H1 (cell line): ENCODE results near the gene CRABP2. TPM values are rescaled to one million over a fixed set of nuclear protein-coding genes. Genes with fewer than 3 reads are reported as not detected.

Experiments
- CTCF ChIA-PET: fragments of 300-600 bp; sonication (Branson Sonifier 250); formaldehyde crosslinking; loops from one replicate; lab custom pipeline; 2021; ENCODE audit not compliant: partially characterized antibody; lab: Charles Lee
- POLR2A ChIA-PET: fragments of 300-600 bp; sonication (Branson Sonifier 250); formaldehyde crosslinking; loops from one replicate; lab custom pipeline; 2021; ENCODE audit warnings: inconsistent platforms; ENCODE audit not compliant: partially characterized antibody; lab: Charles Lee
- DNase-seq, 2 experiments: peaks; one replicate each; pipeline versions ENCODE4 v3.0.0 to v3.0.0-alpha.2; 2010 to 2022; ENCODE audit warnings: low spot score in 2 of 2, low read depth in 1 of 2, mixed read lengths in 1 of 2
- FAIRE-seq: peaks from 2 replicates; lab custom pipeline; 2011; peaks lifted over from hg19 to GRCh38; lab: Jason Lieb, UNC
- H2AFZ ChIP-seq: 2 replicates; pipeline ENCODE4 v1.8.1; 2012; ENCODE audit warnings: low read length, inconsistent platforms
- H2AK5ac ChIP-seq: 2 replicates; pipeline ENCODE4 v1.6.1; 2013; ENCODE audit warnings: low read depth, low read length
- H2BK120ac ChIP-seq: replicated peaks from 2 replicates; pipeline ENCODE3; 2013; ENCODE audit warnings: low read depth, low read length, inconsistent platforms
- H2BK12ac ChIP-seq: 2 replicates; pipeline ENCODE4 v1.6.1; 2013; ENCODE audit warnings: low read depth, low read length
- H2BK15ac ChIP-seq: 2 replicates; pipeline ENCODE4 v1.6.1; 2013; ENCODE audit warnings: low read length
- H2BK20ac ChIP-seq: 2 replicates; pipeline ENCODE4 v1.6.1; 2013; ENCODE audit warnings: low read length
- H2BK5ac ChIP-seq: 2 replicates; pipeline ENCODE4 v1.6.1; 2013; ENCODE audit warnings: low read depth, low read length
- H3K14ac ChIP-seq: 2 replicates; pipeline ENCODE4 v1.6.1; 2013; ENCODE audit warnings: inconsistent platforms; ENCODE audit not compliant: insufficient read length
- H3K18ac ChIP-seq: 2 replicates; pipeline ENCODE4 v1.6.1; 2013; ENCODE audit warnings: low read length; ENCODE audit errors: extremely low read depth
- H3K23ac ChIP-seq: 2 replicates; pipeline ENCODE4 v1.6.1; 2013; ENCODE audit warnings: inconsistent platforms; ENCODE audit not compliant: insufficient read length
- H3K23me2 ChIP-seq: 2 replicates; pipeline ENCODE4 v1.6.1; 2013; ENCODE audit warnings: low read depth, low read length
- H3K27ac ChIP-seq: 2 replicates; pipeline ENCODE4 v1.6.1; 2011; ENCODE audit warnings: low read depth, low read length, inconsistent platforms
- H3K27me3 ChIP-seq, 4 experiments: replicated peaks in 1 of 4; 1 replicate in 1 of 4; 2 replicates in 3 of 4; pipeline versions ENCODE4 v1.6.1 to v1.8.1; 2011 to 2013; ENCODE audit warnings: low read length in 3 of 4, mild to moderate bottlenecking in 3 of 4, inconsistent platforms in 2 of 4, mixed read lengths in 2 of 4, moderate library complexity in 1 of 4; ENCODE audit not compliant: control insufficient read depth in 3 of 4, insufficient read depth in 3 of 4; ENCODE audit errors: extremely low read depth in 1 of 4
- H3K36me3 ChIP-seq, 4 experiments: 2 replicates each; pipeline versions ENCODE4 v1.6.1 to v1.8.1; 2011 to 2013; ENCODE audit warnings: mild to moderate bottlenecking in 4 of 4, low read length in 3 of 4, moderate library complexity in 2 of 4, control low read depth in 1 of 4, inconsistent platforms in 1 of 4; ENCODE audit not compliant: insufficient read depth in 4 of 4, control insufficient read depth in 2 of 4
- H3K4ac ChIP-seq: replicated peaks from 2 replicates; pipeline ENCODE3; 2013; ENCODE audit warnings: low read length, low read depth, mixed read lengths, inconsistent platforms; ENCODE audit not compliant: insufficient read length
- H3K4me1 ChIP-seq, 4 experiments: replicated peaks in 1 of 4; 1 replicate in 1 of 4; 2 replicates in 3 of 4; pipeline versions ENCODE4 v1.6.1 to v1.8.1; 2011 to 2013; ENCODE audit warnings: low read length in 3 of 4, inconsistent platforms in 2 of 4, mixed read lengths in 1 of 4; ENCODE audit not compliant: insufficient read depth in 4 of 4, control insufficient read depth in 3 of 4
- H3K4me2 ChIP-seq, 2 experiments: 2 replicates each; pipeline versions ENCODE4 v1.6.1 to v1.8.1; 2011 to 2013; ENCODE audit warnings: low read depth in 2 of 2, low read length in 2 of 2, control low read depth in 1 of 2, inconsistent platforms in 1 of 2, mild to moderate bottlenecking in 1 of 2; ENCODE audit not compliant: insufficient read depth in 1 of 2
- H3K4me3 ChIP-seq, 4 experiments: fragments of 200-600, 300-600 bp in 1 of 4; sonication (generic), shearing (Covaris generic), sonication (Bioruptor Twin) in 1 of 4; 2 replicates each; pipeline versions ENCODE4 v1.5.1 to v1.8.1; 2011 to 2016; ENCODE audit warnings: low read length in 4 of 4, low read depth in 3 of 4, control low read depth in 2 of 4, inconsistent platforms in 2 of 4, mild to moderate bottlenecking in 2 of 4, mixed read lengths in 1 of 4, moderate library complexity in 1 of 4; ENCODE audit not compliant: insufficient read depth in 2 of 4; ENCODE audit errors: extremely low read depth in 1 of 4
- H3K56ac ChIP-seq: replicated peaks from 2 replicates; pipeline ENCODE3; 2013; ENCODE audit warnings: low read depth, mild to moderate bottlenecking, mixed read lengths, low read length, inconsistent platforms; ENCODE audit not compliant: insufficient read length
- H3K79me1 ChIP-seq: 2 replicates; pipeline ENCODE4 v1.6.1; 2013; ENCODE audit warnings: low read depth, low read length, control low read depth
- H3K79me2 ChIP-seq, 2 experiments: 2 replicates each; pipeline versions ENCODE4 v1.6.1 to v1.8.1; 2012 to 2013; ENCODE audit warnings: low read length in 2 of 2, mild to moderate bottlenecking in 2 of 2, inconsistent platforms in 1 of 2; ENCODE audit not compliant: insufficient read depth in 2 of 2, control insufficient read depth in 1 of 2
- H3K9ac ChIP-seq, 4 experiments: replicated peaks in 1 of 4; 1 replicate in 1 of 4; 2 replicates in 3 of 4; pipeline versions ENCODE4 v1.6.1 to v1.8.1; 2011 to 2013; ENCODE audit warnings: low read depth in 3 of 4, low read length in 3 of 4, control low read depth in 2 of 4, mild to moderate bottlenecking in 2 of 4, moderate library complexity in 2 of 4, inconsistent platforms in 1 of 4; ENCODE audit errors: extremely low read depth in 1 of 4
- H3K9me3 ChIP-seq, 2 experiments: 2 replicates each; pipeline versions ENCODE4 v1.6.1 to v1.8.1; 2012 to 2013; ENCODE audit warnings: mild to moderate bottlenecking in 2 of 2, moderate library complexity in 2 of 2, control low read depth in 1 of 2, inconsistent platforms in 1 of 2, low read depth in 1 of 2, low read length in 1 of 2, mixed read lengths in 1 of 2; ENCODE audit not compliant: insufficient read depth in 2 of 2
- H4K20me1 ChIP-seq, 2 experiments: replicated peaks in 1 of 2; 2 replicates each; pipeline versions ENCODE3 to v1.8.1; 2011 to 2013; ENCODE audit warnings: inconsistent platforms in 2 of 2, low read length in 2 of 2, mild to moderate bottlenecking in 1 of 2; ENCODE audit not compliant: insufficient read depth in 2 of 2, control insufficient read depth in 1 of 2
- H4K5ac ChIP-seq: 2 replicates; pipeline ENCODE4 v1.6.1; 2013; ENCODE audit warnings: low read length, low read depth, mixed read lengths, inconsistent platforms; ENCODE audit not compliant: insufficient read length
- H4K8ac ChIP-seq: 2 replicates; pipeline ENCODE4 v1.8.0; 2013; ENCODE audit warnings: mild to moderate bottlenecking, moderate library complexity, low read length, inconsistent platforms; ENCODE audit not compliant: insufficient read depth; ENCODE audit errors: extremely low read depth
- H4K91ac ChIP-seq: replicated peaks from 2 replicates; pipeline ENCODE3; 2013; ENCODE audit warnings: low read length, mixed read lengths, inconsistent platforms; ENCODE audit not compliant: insufficient read length
- CEBPB ChIP-seq: IDR thresholded peaks from 2 replicates; pipeline ENCODE4 v1.6.1; 2012; ENCODE audit warnings: low read depth, low read length
- CTCF ChIP-seq, 3 experiments: IDR thresholded peaks; 1 replicate in 2 of 3; 2 replicates in 1 of 3; pipeline versions ENCODE4 v1.5.1 to v1.6.1; 2011; ENCODE audit warnings: low read length in 3 of 3, mild to moderate bottlenecking in 3 of 3, inconsistent platforms in 2 of 3, low read depth in 1 of 3, moderate library complexity in 1 of 3; ENCODE audit not compliant: insufficient read depth in 1 of 3; ENCODE audit errors: control extremely low read depth in 1 of 3
- E2F6 ChIP-seq: IDR thresholded peaks from 2 replicates; pipeline ENCODE4 v1.6.1; 2012; ENCODE audit warnings: inconsistent platforms
- EGR1 ChIP-seq: IDR thresholded peaks from 2 replicates; pipeline ENCODE4 v1.6.1; 2011; ENCODE audit warnings: low read depth, low read length, borderline replicate concordance
- FOSL1 ChIP-seq: IDR thresholded peaks from 2 replicates; pipeline ENCODE4 v1.6.1; 2011; ENCODE audit warnings: mild to moderate bottlenecking, low read depth, low read length, moderate library complexity; ENCODE audit not compliant: insufficient read depth
- PHF8 ChIP-seq: fragments of 200-600 bp; sonication (generic); conservative IDR thresholded peaks from 2 replicates; pipeline ENCODE4 v1.7.1; 2012; ENCODE audit warnings: low read depth, mild to moderate bottlenecking, inconsistent platforms, low read length, moderate library complexity
- POLR2A ChIP-seq, 2 experiments: IDR thresholded peaks; 1 replicate in 1 of 2; 2 replicates in 1 of 2; pipeline ENCODE4 v1.6.1; 2011; ENCODE audit warnings: low read depth in 2 of 2, low read length in 2 of 2, mild to moderate bottlenecking in 2 of 2; ENCODE audit errors: control extremely low read depth in 1 of 2
- RNF2 ChIP-seq: fragments of 200-900, 300-1000 bp; sonication (generic); IDR thresholded peaks from 2 replicates; pipeline ENCODE4 v1.7.1; 2016; ENCODE audit warnings: borderline replicate concordance, low read depth, mild to moderate bottlenecking, antibody characterized with exemption, low read length; ENCODE audit not compliant: poor library complexity, severe bottlenecking; ENCODE audit errors: missing control alignments
- ZNF274 ChIP-seq: IDR thresholded peaks from 2 replicates; pipeline ENCODE4 v1.7.0; 2012; ENCODE audit warnings: low read length, borderline replicate concordance; ENCODE audit errors: extremely low read depth
- WGBS, 2 experiments: shearing (Covaris generic) in 1 of 2; methylation state at CpG; one replicate each; pipeline versions ENCODE4 v1.1.6 to v1.1.7; 2013 to 2015; ENCODE audit warnings: low lambda C conversion rate in 2 of 2, mixed read lengths in 2 of 2, inconsistent platforms in 1 of 2, low coverage in 1 of 2, missing lambda C conversion rate in 1 of 2; ENCODE audit not compliant: insufficient replicate concordance in 2 of 2, insufficient coverage in 1 of 2, insufficient read length in 1 of 2; ENCODE audit errors: extremely low coverage in 1 of 2, missing lambda C conversion rate in 1 of 2; 5-methylcytosine and 5-hydroxymethylcytosine counted together
- polyA plus RNA-seq, 7 experiments: library from polyadenylated mRNA; depleted of rRNA in 3 of 7; stranded (reverse) in 5 of 7; unstranded in 2 of 7; fragments of >200 nt in 5 of 7; fragments of 200-250 nt in 2 of 7; gene quantifications; 1 replicate in 5 of 7; 2 replicates in 1 of 7; 4 replicates in 1 of 7; pipeline versions ENCODE4 v1.2.1 to v1.2.3, GENCODE V29; 2011 to 2013; ENCODE audit warnings: missing spikeins in 2 of 7, mixed read lengths in 2 of 7
- total RNA-seq: library from RNA; stranded (reverse); fragmentation: NEBNext Ultra II Directional; extraction: Animal tissue kit (Norgen Biotek cat#: 25700); gene quantifications from 2 replicates; pipeline ENCODE4 v1.2.1, GENCODE V29; 2021

CRABP2 gene
- total and polyA plus RNA-seq, 2 of the 8 experiments (the other 6 are each of a cell fraction or from before 2014, with no cell fraction given): 69.2 to 119 TPM

GRCh38 chr1:156742017-156742416, 36.6 kb upstream of the CRABP2 start:
- no peak overlapping the region for H3K14ac ChIP-seq
- ChIA-PET CTCF (interaction anchor here (1.1 to 6.6 kb wide), 6 partner anchors 10 to 117 kb away, joined by 5 to 76 read pairs (median 10); partner anchors contain the start of genes CRABP2, HDGF, INSRR and ISG20L2), POLR2A (interaction anchor here (0.9 to 10.7 kb wide), 9 partner anchors 9 to 66 kb away, joined by 3 to 214 read pairs (median 6); partner anchors contain the start of genes CRABP2, HDGF, ISG20L2 and METTL25B)
- no peak overlapping the region for H2AFZ ChIP-seq
- peaks cover 8 to 27% of the 10 kb centered on the region in 2 experiments for H3K79me2 ChIP-seq
- H4K5ac ChIP-seq: no peak overlapping the region
- no peak overlapping the region for H3K23ac ChIP-seq
- no peak overlapping the region for H2BK120ac ChIP-seq
- no peak overlapping the region for H3K18ac ChIP-seq
- H3K23me2 ChIP-seq: peaks cover 5% of the 10 kb centered on the region
- H4K20me1 ChIP-seq: peaks cover 0 to 2% of the 10 kb centered on the region in 2 experiments
- no peak overlapping the region for H3K4ac ChIP-seq
- H3K9me3 ChIP-seq: no peaks in the 10 kb centered on the region
- H3K27me3 ChIP-seq: no peaks in the 10 kb centered on the region
- peak overlapping the region; percentile 36 for H3K27ac ChIP-seq
- DNase-seq: no peak
- H2AK5ac ChIP-seq: no peak overlapping the region
- H3K9ac ChIP-seq: no peak overlapping the region
- H3K4me3 ChIP-seq: peak overlapping the region in 1 of 4 experiments; percentile 51; a peak in 2 of 8 replicates
- WGBS, 2 experiments: 91% methylated on average over 3 of the region's 3 CpGs; no CpG with 5 or more reads in 1 of the 2 experiments
- H2BK12ac ChIP-seq: no peak overlapping the region
- 0 out of 2 replicates have a peak overlapping the region, but pooled peaks have one; percentile 46 for H2BK15ac ChIP-seq
- H3K4me2 ChIP-seq: peak overlapping the region; percentile 67 to 68; a peak in 1 of 4 replicates
- peaks cover 8 to 21% (median 13%) of the 10 kb centered on the region in 4 experiments for H3K4me1 ChIP-seq
- H3K56ac ChIP-seq: no peak overlapping the region
- no peak overlapping the region for H2BK20ac ChIP-seq
- no peak overlapping the region for H4K91ac ChIP-seq
- H2BK5ac ChIP-seq: peak overlapping the region; percentile 81; the same call in 1 of the 2 replicates
- H3K79me1 ChIP-seq: peaks cover 9% of the 10 kb centered on the region
- no peak overlapping the region for H4K8ac ChIP-seq
- H3K36me3 ChIP-seq: peaks cover 13 to 36% (median 14%) of the 10 kb centered on the region in 4 experiments; a peak in 6 of 8 replicates
- no peak for FAIRE-seq
- TF ChIP-seq RNF2 (no peak), CEBPB (no peak), CTCF (IDR thresholded peaks at IDR 0.05; ENCODE audit: control extremely low read depth in 1 of 3, insufficient read depth in 1 of 3, low read depth in 1 of 3, low read length in 3 of 3) (no peak), E2F6 (no peak), ZNF274 (no peak), POLR2A (IDR thresholded peaks at IDR 0.05; ENCODE audit: control extremely low read depth in 1 of 2, low read depth in 2 of 2, low read length in 2 of 2) (no peak), FOSL1 (no peak), PHF8 (no peak), EGR1 (no peak)
